Measurements from ENCODE around the gene SLC35F1. TPM values are rescaled to one million over a fixed set of nuclear protein-coding genes. Genes with fewer than 3 reads are reported as not detected.
A peak's percentile ranks its signal among the peaks of the same experiment; 100 is the strongest.
"Not testable (repeated sequence)": the region's sequence is repeated elsewhere in the genome, so short reads cannot be mapped to it uniquely, and the experiment has no call there.

SLC35F1 gene
- total RNA-seq: under 1 TPM; 0.30 to 0.91 (median 0.48) TPM

DNA sequence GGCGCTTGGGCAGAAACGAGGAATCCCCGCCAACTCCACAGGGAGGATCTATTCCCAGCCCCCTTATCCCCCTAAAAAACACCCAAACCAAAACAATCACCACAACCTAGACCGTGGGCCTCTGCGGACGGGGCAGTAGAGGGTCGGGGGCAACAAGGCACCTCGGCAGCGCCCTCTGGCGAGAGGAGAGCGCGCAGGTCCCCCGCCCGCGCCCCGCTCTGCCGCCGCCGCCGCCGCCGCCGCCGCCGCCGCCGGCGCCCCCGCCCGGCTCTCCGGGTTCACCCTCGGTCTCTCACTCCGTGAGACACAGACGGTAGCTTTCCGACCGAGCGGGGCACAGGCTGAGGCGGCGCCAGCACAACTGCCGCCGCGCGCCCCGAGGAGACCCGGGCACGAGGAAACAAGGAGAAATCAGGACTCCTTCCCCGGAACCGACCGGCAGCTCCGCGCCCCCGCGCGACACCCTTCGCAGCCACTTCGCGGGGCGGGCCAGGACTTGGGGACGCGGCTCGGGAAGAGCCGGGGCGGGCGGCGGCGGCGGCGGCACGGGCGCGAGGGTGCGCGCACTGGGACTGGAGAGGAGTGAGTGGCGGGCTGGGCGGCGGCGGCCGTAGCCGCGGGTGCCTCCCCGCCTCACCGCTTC, at the start of gene SLC35F1:
TSS of gene SLC35F1 (plus strand) at position 307 of the 643 bp plus-strand sequence.
- no peak for DNase-seq (ENCODE audit: low spot score in 2 of 2)
- TF ChIP-seq, protein P1, sequence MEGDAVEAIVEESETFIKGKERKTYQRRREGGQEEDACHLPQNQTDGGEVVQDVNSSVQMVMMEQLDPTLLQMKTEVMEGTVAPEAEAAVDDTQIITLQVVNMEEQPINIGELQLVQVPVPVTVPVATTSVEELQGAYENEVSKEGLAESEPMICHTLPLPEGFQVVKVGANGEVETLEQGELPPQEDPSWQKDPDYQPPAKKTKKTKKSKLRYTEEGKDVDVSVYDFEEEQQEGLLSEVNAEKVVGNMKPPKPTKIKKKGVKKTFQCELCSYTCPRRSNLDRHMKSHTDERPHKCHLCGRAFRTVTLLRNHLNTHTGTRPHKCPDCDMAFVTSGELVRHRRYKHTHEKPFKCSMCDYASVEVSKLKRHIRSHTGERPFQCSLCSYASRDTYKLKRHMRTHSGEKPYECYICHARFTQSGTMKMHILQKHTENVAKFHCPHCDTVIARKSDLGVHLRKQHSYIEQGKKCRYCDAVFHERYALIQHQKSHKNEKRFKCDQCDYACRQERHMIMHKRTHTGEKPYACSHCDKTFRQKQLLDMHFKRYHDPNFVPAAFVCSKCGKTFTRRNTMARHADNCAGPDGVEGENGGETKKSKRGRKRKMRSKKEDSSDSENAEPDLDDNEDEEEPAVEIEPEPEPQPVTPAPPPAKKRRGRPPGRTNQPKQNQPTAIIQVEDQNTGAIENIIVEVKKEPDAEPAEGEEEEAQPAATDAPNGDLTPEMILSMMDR (IDR thresholded peaks at IDR 0.05): no peak
- TF ChIP-seq POLR2A (IDR thresholded peaks at IDR 0.05): no peak
- peak within 1 kb of the TSS; percentile 43 for H3K4me3 ChIP-seq (ENCODE audit: low read depth, poor library complexity, severe bottlenecking)
- intact Hi-C loops (cut with DNase I; ENCODE audit: low total_unique reads): no loop called here
- 0 to 1% methylated on average over 3 to 40 of the region's 82 CpGs for WGBS, 2 donors

DNA sequence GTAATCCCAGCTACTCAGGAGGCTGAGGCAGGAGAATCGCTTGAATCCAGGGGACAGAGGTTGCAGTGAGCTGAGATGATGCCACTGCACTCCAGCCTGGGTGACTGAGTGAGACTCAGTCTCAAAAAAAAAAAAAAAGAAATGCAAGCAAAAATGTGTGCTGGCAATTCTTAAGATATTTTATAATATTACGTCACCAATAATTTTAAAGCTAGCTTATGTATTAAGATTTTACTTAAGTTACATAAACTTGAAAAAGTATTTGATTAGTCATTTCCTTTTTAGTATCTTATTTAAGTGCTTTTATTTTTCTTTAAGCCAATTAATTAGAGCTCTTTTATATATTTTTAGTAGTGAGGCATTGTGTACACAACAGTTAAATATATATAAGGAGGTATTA, 48.5 kb upstream of the SLC35F1 start:
- intact Hi-C loops (cut with DNase I; ENCODE audit: low total_unique reads); DNase-seq (ENCODE audit: low spot score in 2 of 2); H3K4me3 ChIP-seq (ENCODE audit: low read depth, poor library complexity, severe bottlenecking): not testable (repeated sequence)
- WGBS, 2 donors: 69 to 96% methylated on average over 2 of the region's 2 CpGs

- 86 to 92% methylated on average over 3 of the region's 3 CpGs for WGBS, 2 donors
- TF ChIP-seq POLR2A (IDR thresholded peaks at IDR 0.05): no peak
- TF ChIP-seq, protein P1 (IDR thresholded peaks at IDR 0.05): no peak
- no peak overlapping the region for H3K4me3 ChIP-seq (ENCODE audit: low read depth, poor library complexity, severe bottlenecking)
- no peak for DNase-seq (ENCODE audit: low spot score in 2 of 2)
- intact Hi-C loops (cut with DNase I; ENCODE audit: low total_unique reads): no loop called here
Measured at GRCh38 chr6:117861545-117861944, 45.5 kb upstream of the SLC35F1 start.

GRCh38 chr6:117866561-117866960, 40.5 kb upstream of the SLC35F1 start:
- no peak overlapping the region for H3K4me3 ChIP-seq (ENCODE audit: low read depth, poor library complexity, severe bottlenecking)
- DNase-seq (ENCODE audit: low spot score in 2 of 2): no peak
- intact Hi-C loops (cut with DNase I; ENCODE audit: low total_unique reads): no loop called here
- WGBS, 2 donors: 60 to 71% methylated on average over 4 of the region's 4 CpGs
- no peak for TF ChIP-seq POLR2A (IDR thresholded peaks at IDR 0.05)
- TF ChIP-seq, protein P1 (IDR thresholded peaks at IDR 0.05): no peak

GRCh38 chr6:117870486-117871242, 36.4 kb upstream of the SLC35F1 start:
- intact Hi-C loops (cut with DNase I; ENCODE audit: low total_unique reads): no loop called here
- no peak overlapping the region for H3K4me3 ChIP-seq (ENCODE audit: low read depth, poor library complexity, severe bottlenecking)
- no peak for DNase-seq (ENCODE audit: low spot score in 2 of 2)
- TF ChIP-seq, protein P1 (IDR thresholded peaks at IDR 0.05): no peak
- no peak for TF ChIP-seq POLR2A (IDR thresholded peaks at IDR 0.05)
- 85 to 87% methylated on average over 4 of the region's 4 CpGs for WGBS, 2 donors

GRCh38 chr6:117880824-117881223, 26.2 kb upstream of the SLC35F1 start:
- intact Hi-C loops (cut with DNase I; ENCODE audit: low total_unique reads): no loop called here
- WGBS, 2 donors: 42 to 50% methylated on average over 1 of the region's 1 CpG
- no peak overlapping the region for H3K4me3 ChIP-seq (ENCODE audit: low read depth, poor library complexity, severe bottlenecking)
- no peak for DNase-seq (ENCODE audit: low spot score in 2 of 2)
- no peak for TF ChIP-seq POLR2A (IDR thresholded peaks at IDR 0.05)
- TF ChIP-seq, protein P1 (IDR thresholded peaks at IDR 0.05): no peak

All from lower leg skin (tissue), 4 donors.